ENCODE data around the gene RPL12.

RPL12 gene

GRCh38 chr9:127417131-127418036 lies 33.8 kb downstream of the RPL12 start:
- no peak overlapping the region for H2BK12ac ChIP-seq (ENCODE audit: low read length)
- H3K4me2 ChIP-seq (ENCODE audit: low read length), result no peak overlapping the region
- H3K9me3 ChIP-seq (ENCODE audit: insufficient read depth, low read depth, low read length), result no peaks in the 10 kb centered on the region
- no peak overlapping the region for H4K91ac ChIP-seq (ENCODE audit: low read depth, low read length)
- no peak overlapping the region for H4K12ac ChIP-seq (ENCODE audit: low read depth, low read length)
- H3K4me1 ChIP-seq (ENCODE audit: control insufficient read depth in 1 of 2, insufficient read depth in 2 of 2, low read length in 2 of 2), result peaks cover 5 to 15% of the 10 kb centered on the region in 2 experiments
- no peaks in the 10 kb centered on the region for H3K79me1 ChIP-seq (ENCODE audit: low read length)
- H3K27ac ChIP-seq (ENCODE audit: low read depth, low read length), result no peak overlapping the region
- no peak overlapping the region for H2BK120ac ChIP-seq (ENCODE audit: insufficient read depth, low read length, poor library complexity)
- peak; percentile 71 to 84 for DNase-seq
- no peak overlapping the region for H2AFZ ChIP-seq (ENCODE audit: insufficient read depth, low read length, poor library complexity)
- H3K4me3 ChIP-seq (ENCODE audit: low read depth, low read length), result no peak overlapping the region
- peaks cover 2% of the 10 kb centered on the region in 2 experiments for H3K36me3 ChIP-seq (ENCODE audit: control insufficient read depth in 1 of 2, insufficient read depth in 2 of 2, low read length in 2 of 2)
- no peak overlapping the region for H2BK5ac ChIP-seq (ENCODE audit: low read depth, low read length, poor library complexity)
- no peak overlapping the region for H3K14ac ChIP-seq (ENCODE audit: low read length)
- H4K8ac ChIP-seq (ENCODE audit: low read depth, low read length), result no peak overlapping the region
- no peaks in the 10 kb centered on the region for H3K27me3 ChIP-seq (ENCODE audit: insufficient read depth, low read length)
- no peak overlapping the region for H3K23ac ChIP-seq (ENCODE audit: low read length)
- H3K4ac ChIP-seq (ENCODE audit: low read depth, low read length), result no peak overlapping the region
- WGBS (ENCODE audit: extremely low coverage, insufficient coverage, insufficient read length), result no CpG with 5 or more reads among the region's 15 CpGs
- H3K18ac ChIP-seq (ENCODE audit: low read length), result no peak overlapping the region
- no peaks in the 10 kb centered on the region for H3K79me2 ChIP-seq (ENCODE audit: control insufficient read depth, insufficient read depth, low read length, poor library complexity)
- no peak overlapping the region for H3K9ac ChIP-seq (ENCODE audit: low read length)
- H2AK5ac ChIP-seq (ENCODE audit: low read length), result no peak overlapping the region

GRCh38 chr9:127415657-127416056 lies 35.5 kb downstream of the RPL12 start:
- H3K18ac ChIP-seq (ENCODE audit: low read length), result no peak overlapping the region
- H3K23ac ChIP-seq (ENCODE audit: low read length), result no peak overlapping the region
- no peak overlapping the region for H3K14ac ChIP-seq (ENCODE audit: low read length)
- H3K4ac ChIP-seq (ENCODE audit: low read depth, low read length), result no peak overlapping the region
- H2AK5ac ChIP-seq (ENCODE audit: low read length), result no peak overlapping the region
- H3K9me3 ChIP-seq (ENCODE audit: insufficient read depth, low read depth, low read length), result no peaks in the 10 kb centered on the region
- H3K27ac ChIP-seq (ENCODE audit: low read depth, low read length), result no peak overlapping the region
- no peaks in the 10 kb centered on the region for H3K79me1 ChIP-seq (ENCODE audit: low read length)
- no peak overlapping the region for H3K4me2 ChIP-seq (ENCODE audit: low read length)
- no peak overlapping the region for H3K9ac ChIP-seq (ENCODE audit: low read length)
- DNase-seq, result no peak
- H2BK120ac ChIP-seq (ENCODE audit: insufficient read depth, low read length, poor library complexity), result no peak overlapping the region
- H3K4me1 ChIP-seq (ENCODE audit: control insufficient read depth in 1 of 2, insufficient read depth in 2 of 2, low read length in 2 of 2), result peaks cover 5 to 15% of the 10 kb centered on the region in 2 experiments
- H2BK5ac ChIP-seq (ENCODE audit: low read depth, low read length, poor library complexity), result no peak overlapping the region
- no CpG with 5 or more reads among the region's 1 CpG for WGBS (ENCODE audit: extremely low coverage, insufficient coverage, insufficient read length)
- H3K27me3 ChIP-seq (ENCODE audit: insufficient read depth, low read length), result no peaks in the 10 kb centered on the region
- no peak overlapping the region for H3K4me3 ChIP-seq (ENCODE audit: low read depth, low read length)
- no peak overlapping the region for H4K91ac ChIP-seq (ENCODE audit: low read depth, low read length)
- no peak overlapping the region for H4K8ac ChIP-seq (ENCODE audit: low read depth, low read length)
- H3K79me2 ChIP-seq (ENCODE audit: control insufficient read depth, insufficient read depth, low read length, poor library complexity), result no peaks in the 10 kb centered on the region
- peaks cover 4% of the 10 kb centered on the region in 2 experiments for H3K36me3 ChIP-seq (ENCODE audit: control insufficient read depth in 1 of 2, insufficient read depth in 2 of 2, low read length in 2 of 2)
- H4K12ac ChIP-seq (ENCODE audit: low read depth, low read length), result no peak overlapping the region
- no peak overlapping the region for H2AFZ ChIP-seq (ENCODE audit: insufficient read depth, low read length, poor library complexity)
- H2BK12ac ChIP-seq (ENCODE audit: low read length), result no peak overlapping the region

- Histone ChIP-seq H3K79me1 (ENCODE audit: low read length) (no peaks in the 10 kb centered on the region), H3K79me2 (ENCODE audit: control insufficient read depth, insufficient read depth, low read length, poor library complexity) (no peaks in the 10 kb centered on the region), H3K14ac (ENCODE audit: low read length) (no peak overlapping the region), H3K36me3 (ENCODE audit: control insufficient read depth in 1 of 2, insufficient read depth in 2 of 2, low read length in 2 of 2) (peaks cover 4% of the 10 kb centered on the region in 2 experiments), H3K4me1 (ENCODE audit: control insufficient read depth in 1 of 2, insufficient read depth in 2 of 2, low read length in 2 of 2) (peaks cover 5 to 15% of the 10 kb centered on the region in 2 experiments), H3K4ac (ENCODE audit: low read depth, low read length) (no peak overlapping the region), H3K27me3 (ENCODE audit: insufficient read depth, low read length) (no peaks in the 10 kb centered on the region), H3K4me2 (ENCODE audit: low read length) (no peak overlapping the region), H3K9me3 (ENCODE audit: insufficient read depth, low read depth, low read length) (no peaks in the 10 kb centered on the region), H2AK5ac (ENCODE audit: low read length) (no peak overlapping the region), H2BK12ac (ENCODE audit: low read length) (no peak overlapping the region), H3K4me3 (ENCODE audit: low read depth, low read length) (no peak overlapping the region), H2BK5ac (ENCODE audit: low read depth, low read length, poor library complexity) (no peak overlapping the region), H4K91ac (ENCODE audit: low read depth, low read length) (no peak overlapping the region), H4K12ac (ENCODE audit: low read depth, low read length) (no peak overlapping the region), H2BK120ac (ENCODE audit: insufficient read depth, low read length, poor library complexity) (no peak overlapping the region), H3K18ac (ENCODE audit: low read length) (no peak overlapping the region), H3K27ac (ENCODE audit: low read depth, low read length) (no peak overlapping the region), H2AFZ (ENCODE audit: insufficient read depth, low read length, poor library complexity) (no peak overlapping the region), H3K23ac (ENCODE audit: low read length) (no peak overlapping the region), H3K9ac (ENCODE audit: low read length) (no peak overlapping the region), H4K8ac (ENCODE audit: low read depth, low read length) (no peak overlapping the region)
- no peak for DNase-seq
- WGBS (ENCODE audit: extremely low coverage, insufficient coverage, insufficient read length), result no CpG with 5 or more reads among the region's 4 CpGs
Observed at GRCh38 chr9:127415141-127415540, 36.1 kb downstream of the RPL12 start.

GRCh38 chr9:127411122-127411521 lies 40.1 kb downstream of the RPL12 start:
- Histone ChIP-seq H4K8ac (ENCODE audit: low read depth, low read length) (no peak overlapping the region), H3K4ac (ENCODE audit: low read depth, low read length) (no peak overlapping the region), H3K27ac (ENCODE audit: low read depth, low read length) (no peak overlapping the region), H3K9ac (ENCODE audit: low read length) (no peak overlapping the region), H3K14ac (ENCODE audit: low read length) (no peak overlapping the region), H3K4me1 (ENCODE audit: control insufficient read depth in 1 of 2, insufficient read depth in 2 of 2, low read length in 2 of 2) (peaks cover 3 to 6% of the 10 kb centered on the region in 2 experiments), H3K27me3 (ENCODE audit: insufficient read depth, low read length) (no peaks in the 10 kb centered on the region), H4K91ac (ENCODE audit: low read depth, low read length) (no peak overlapping the region), H3K79me1 (ENCODE audit: low read length) (no peaks in the 10 kb centered on the region), H2BK120ac (ENCODE audit: insufficient read depth, low read length, poor library complexity) (no peak overlapping the region), H3K79me2 (ENCODE audit: control insufficient read depth, insufficient read depth, low read length, poor library complexity) (no peaks in the 10 kb centered on the region), H3K23ac (ENCODE audit: low read length) (no peak overlapping the region), H3K18ac (ENCODE audit: low read length) (no peak overlapping the region), H2BK12ac (ENCODE audit: low read length) (no peak overlapping the region), H3K36me3 (ENCODE audit: control insufficient read depth in 1 of 2, insufficient read depth in 2 of 2, low read length in 2 of 2) (peaks cover 17 to 19% of the 10 kb centered on the region in 2 experiments), H3K4me2 (ENCODE audit: low read length) (no peak overlapping the region), H4K12ac (ENCODE audit: low read depth, low read length) (no peak overlapping the region), H2BK5ac (ENCODE audit: low read depth, low read length, poor library complexity) (no peak overlapping the region), H3K4me3 (ENCODE audit: low read depth, low read length) (no peak overlapping the region), H2AFZ (ENCODE audit: insufficient read depth, low read length, poor library complexity) (no peak overlapping the region), H3K9me3 (ENCODE audit: insufficient read depth, low read depth, low read length) (no peaks in the 10 kb centered on the region), H2AK5ac (ENCODE audit: low read length) (no peak overlapping the region)
- whole genome bisulfite sequencing (ENCODE audit: extremely low coverage, insufficient coverage, insufficient read length), result no CpG with 5 or more reads among the region's 4 CpGs
- DNase-seq, result no peak

Measured in trophoblast cell (in vitro differentiated cells and primary cell).